Measurements from ENCODE around the gene TM4SF1.

GRCh38 chr3:149371001-149371722, 6.3 kb downstream of the TM4SF1 start:
- TF ChIP-seq CTCF (IDR thresholded peaks at IDR 0.05) (peak; percentile 79), ZFX (IDR thresholded peaks at IDR 0.05; ENCODE audit: borderline replicate concordance) (no peak)
